ENCODE results near the gene ASPSCR1. TPM values are rescaled to one million over a fixed set of nuclear protein-coding genes. Genes with fewer than 3 reads are reported as not detected.

ASPSCR1 gene
- total and polyA plus RNA-seq, 10 of the 15 experiments (the other 5 are each of a cell fraction or from before 2014, with no cell fraction given): 1.5 to 48.4 (median 25.4) TPM

- no peak for TF ChIP-seq CUX1 (IDR thresholded peaks at IDR 0.05; ENCODE audit: insufficient replicate concordance, low read depth, low read length)
Measured at GRCh38 chr17:82052638-82053059, 75.2 kb downstream of the ASPSCR1 start (continued).

DNA sequence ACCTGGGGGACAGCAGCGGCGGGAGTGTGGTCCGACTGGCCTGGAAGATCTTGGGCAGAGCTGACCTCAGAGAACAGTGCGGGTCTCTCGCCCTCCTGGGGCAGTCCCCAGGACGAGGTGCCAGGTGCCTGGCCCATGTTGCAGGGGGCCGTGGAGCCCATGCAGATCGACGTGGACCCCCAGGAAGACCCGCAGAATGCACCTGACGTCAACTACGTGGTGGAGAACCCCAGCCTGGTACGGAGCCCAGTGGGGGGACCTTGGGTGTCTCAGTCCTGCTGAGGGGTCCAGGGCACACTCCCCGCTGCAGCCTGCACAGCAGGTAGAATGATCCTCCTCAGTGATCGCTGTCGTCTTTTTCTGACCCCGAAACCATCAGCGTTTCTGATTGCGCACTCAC lies 75.7 kb downstream of the ASPSCR1 start:
- Histone ChIP-seq H4K20me1 (ENCODE audit: control insufficient read depth, insufficient read depth) (no peaks in the 10 kb centered on the region), H3K9me3 (replicated peaks; ENCODE audit: control insufficient read depth, insufficient read depth, low read length) (no peaks in the 10 kb centered on the region), H3K79me2 (ENCODE audit: control insufficient read depth, insufficient read depth, low read length) (peaks cover 14% of the 10 kb centered on the region), H3K36me3 (ENCODE audit: control insufficient read depth in 2 of 2, insufficient read depth in 2 of 2, low read length in 1 of 2) (peaks cover 0 to 17% of the 10 kb centered on the region in 2 experiments), H3K4me2 (ENCODE audit: control insufficient read depth, insufficient read depth) (peak overlapping the region; percentile 64), H2AFZ (ENCODE audit: control insufficient read depth, low read depth, low read length) (no peak overlapping the region), H3K4me1 (ENCODE audit: control insufficient read depth, insufficient read depth, low read length) (peaks cover 4% of the 10 kb centered on the region), H3K27ac (ENCODE audit: control insufficient read depth, insufficient read depth) (no peak overlapping the region), H3K4me3 (peak overlapping the region; percentile 83; the same call in 1 of the 2 replicates), H3K9ac (ENCODE audit: control insufficient read depth, insufficient read depth, low read length) (peak overlapping the region; percentile 80; the same call in 1 of the 2 replicates), H3K27me3 (replicated peaks in 1 of 2; ENCODE audit: control insufficient read depth in 2 of 2, insufficient read depth in 2 of 2, low read length in 1 of 2) (no peaks in the 10 kb centered on the region)
- no peak for DNase-seq (ENCODE audit: low read depth, low spot score)
- SMC1A ChIA-PET (ENCODE audit: uncharacterized antibody, unreplicated experiment): no interaction called here
- TF ChIP-seq KDM1A (IDR thresholded peaks at IDR 0.05; ENCODE audit: borderline replicate concordance) (no peak), EP300 (IDR thresholded peaks at IDR 0.05; ENCODE audit: borderline replicate concordance in 1 of 2, control insufficient read depth in 1 of 2, low read depth in 2 of 2, low read length in 2 of 2) (no peak), MEF2A (IDR thresholded peaks at IDR 0.05; ENCODE audit: insufficient read depth, low read depth, low read length) (no peak), ZZZ3 (IDR thresholded peaks at IDR 0.05; ENCODE audit: control insufficient read depth, insufficient read length, low read depth) (no peak), ZNF622 (IDR thresholded peaks at IDR 0.05) (no peak), BMI1 (IDR thresholded peaks at IDR 0.05; ENCODE audit: borderline replicate concordance) (no peak), SREBF2 (IDR thresholded peaks at IDR 0.05; ENCODE audit: low read length) (no peak), MYC (IDR thresholded peaks at IDR 0.05; ENCODE audit: insufficient read depth, insufficient read length, insufficient replicate concordance, low read length, severe bottlenecking) (no peak), SRF (IDR thresholded peaks at IDR 0.05; ENCODE audit: low read depth in 2 of 2, low read length in 2 of 2) (no peak), IKZF2 (IDR thresholded peaks at IDR 0.05) (no peak)
- TF ChIP-seq, protein P1, sequence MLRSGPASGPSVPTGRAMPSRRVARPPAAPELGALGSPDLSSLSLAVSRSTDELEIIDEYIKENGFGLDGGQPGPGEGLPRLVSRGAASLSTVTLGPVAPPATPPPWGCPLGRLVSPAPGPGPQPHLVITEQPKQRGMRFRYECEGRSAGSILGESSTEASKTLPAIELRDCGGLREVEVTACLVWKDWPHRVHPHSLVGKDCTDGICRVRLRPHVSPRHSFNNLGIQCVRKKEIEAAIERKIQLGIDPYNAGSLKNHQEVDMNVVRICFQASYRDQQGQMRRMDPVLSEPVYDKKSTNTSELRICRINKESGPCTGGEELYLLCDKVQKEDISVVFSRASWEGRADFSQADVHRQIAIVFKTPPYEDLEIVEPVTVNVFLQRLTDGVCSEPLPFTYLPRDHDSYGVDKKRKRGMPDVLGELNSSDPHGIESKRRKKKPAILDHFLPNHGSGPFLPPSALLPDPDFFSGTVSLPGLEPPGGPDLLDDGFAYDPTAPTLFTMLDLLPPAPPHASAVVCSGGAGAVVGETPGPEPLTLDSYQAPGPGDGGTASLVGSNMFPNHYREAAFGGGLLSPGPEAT (IDR thresholded peaks at IDR 0.05; ENCODE audit: low read depth): no peak
- FAIRE-seq: no peak
- CTCF ChIA-PET: no interaction called here
- 61% methylated on average over 16 of the region's 19 CpGs for WGBS (ENCODE audit: insufficient coverage, insufficient replicate concordance, low lambda C conversion rate, missing lambda C conversion rate)
- intact Hi-C loops (cut with micrococcal nuclease; ENCODE audit: unreplicated experiment): loop anchor here (5.0 kb wide), 1 partner anchor 44 kb away; the partner anchor contains the start of gene FASN
- ATAC-seq: no peak
- POLR2A ChIA-PET: interaction anchor here (0.5 kb wide), 1 partner anchor 17 kb away, joined by 3 read pairs; no protein-coding TSS in a partner anchor
- in situ Hi-C loops (cut with MboI): no loop called here
- no TSS peak for BruUV-seq (replicated peaks)
- RAD21 ChIA-PET (ENCODE audit: unreplicated experiment): no interaction called here
